PFSK-1 (cell line): Measurements from ENCODE around the gene IL36B.

Experiments used
- POLR2AphosphoS5 ChIP-seq: IDR thresholded peaks from 2 replicates; pipeline ENCODE4 v1.6.1; 2012; ENCODE audit warnings: low read depth, mild to moderate bottlenecking, control low read depth, low read length, moderate library complexity
- SIN3A ChIP-seq: IDR thresholded peaks from 2 replicates; pipeline ENCODE4 v1.6.1; 2012; ENCODE audit warnings: mild to moderate bottlenecking, low read length, moderate library complexity, borderline replicate concordance; ENCODE audit not compliant: insufficient read depth
- TAF1 ChIP-seq: IDR thresholded peaks from 2 replicates; pipeline ENCODE4 v1.6.1; 2012; ENCODE audit warnings: low read length, control low read depth, borderline replicate concordance; ENCODE audit not compliant: insufficient read depth
- TF ChIP-seq, protein P1 (sequence below), 2 experiments: IDR thresholded peaks; 2 replicates each; pipeline versions ENCODE4 v1.6.1 to v1.8.0; 2011 to 2012; ENCODE audit warnings: low read depth in 2 of 2, low read length in 2 of 2, control low read depth in 1 of 2, inconsistent platforms in 1 of 2, mild to moderate bottlenecking in 1 of 2, moderate library complexity in 1 of 2; ENCODE audit not compliant: insufficient read depth in 1 of 2

DNA sequence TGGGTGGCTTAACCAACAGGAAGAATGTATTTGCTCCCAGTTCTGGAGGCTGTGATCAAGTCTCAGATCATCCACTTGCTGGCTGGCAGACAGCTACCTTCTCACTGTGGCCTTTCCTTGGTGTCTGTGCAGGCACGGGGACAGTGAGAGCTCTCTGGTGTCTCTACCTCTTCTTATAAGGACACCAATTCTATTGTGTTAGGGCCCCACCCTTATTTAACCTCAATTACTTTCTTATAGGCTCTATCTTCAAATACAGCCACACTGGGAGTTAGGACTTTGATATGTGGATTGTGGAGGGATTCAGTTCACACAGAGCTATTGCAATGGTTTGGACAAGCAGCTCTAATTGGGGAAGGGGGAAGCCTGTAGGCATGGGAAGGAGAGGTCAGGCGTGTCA lies 49.5 kb upstream of the IL36B start:
- TF ChIP-seq, protein P1, sequence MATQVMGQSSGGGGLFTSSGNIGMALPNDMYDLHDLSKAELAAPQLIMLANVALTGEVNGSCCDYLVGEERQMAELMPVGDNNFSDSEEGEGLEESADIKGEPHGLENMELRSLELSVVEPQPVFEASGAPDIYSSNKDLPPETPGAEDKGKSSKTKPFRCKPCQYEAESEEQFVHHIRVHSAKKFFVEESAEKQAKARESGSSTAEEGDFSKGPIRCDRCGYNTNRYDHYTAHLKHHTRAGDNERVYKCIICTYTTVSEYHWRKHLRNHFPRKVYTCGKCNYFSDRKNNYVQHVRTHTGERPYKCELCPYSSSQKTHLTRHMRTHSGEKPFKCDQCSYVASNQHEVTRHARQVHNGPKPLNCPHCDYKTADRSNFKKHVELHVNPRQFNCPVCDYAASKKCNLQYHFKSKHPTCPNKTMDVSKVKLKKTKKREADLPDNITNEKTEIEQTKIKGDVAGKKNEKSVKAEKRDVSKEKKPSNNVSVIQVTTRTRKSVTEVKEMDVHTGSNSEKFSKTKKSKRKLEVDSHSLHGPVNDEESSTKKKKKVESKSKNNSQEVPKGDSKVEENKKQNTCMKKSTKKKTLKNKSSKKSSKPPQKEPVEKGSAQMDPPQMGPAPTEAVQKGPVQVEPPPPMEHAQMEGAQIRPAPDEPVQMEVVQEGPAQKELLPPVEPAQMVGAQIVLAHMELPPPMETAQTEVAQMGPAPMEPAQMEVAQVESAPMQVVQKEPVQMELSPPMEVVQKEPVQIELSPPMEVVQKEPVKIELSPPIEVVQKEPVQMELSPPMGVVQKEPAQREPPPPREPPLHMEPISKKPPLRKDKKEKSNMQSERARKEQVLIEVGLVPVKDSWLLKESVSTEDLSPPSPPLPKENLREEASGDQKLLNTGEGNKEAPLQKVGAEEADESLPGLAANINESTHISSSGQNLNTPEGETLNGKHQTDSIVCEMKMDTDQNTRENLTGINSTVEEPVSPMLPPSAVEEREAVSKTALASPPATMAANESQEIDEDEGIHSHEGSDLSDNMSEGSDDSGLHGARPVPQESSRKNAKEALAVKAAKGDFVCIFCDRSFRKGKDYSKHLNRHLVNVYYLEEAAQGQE (IDR thresholded peaks at IDR 0.05; ENCODE audit: insufficient read depth in 1 of 2, low read depth in 2 of 2, low read length in 2 of 2) = no peak
- TF ChIP-seq POLR2AphosphoS5 (no peak), SIN3A (no peak), TAF1 (no peak)
